Right hindlimb (tissue), 1 donor: Measurements from ENCODE around the gene CDCA5.
A peak's percentile ranks its signal among the peaks of the same experiment; 100 is the strongest.

Source experiments
- DNase-seq: peaks from one replicate; pipeline ENCODE4 v3.0.0-alpha.2; 2018

CDCA5 gene

GRCh38 chr11:65083834-65084597 is at the start of gene CDCA5, which contains the start of gene ZFPL1:
Gene CDCA5, minus strand, starts transcription at chr11:65084040. Its CDS starts 62 bp downstream, at chr11:65083978.
Gene ZFPL1, plus strand, starts transcription at chr11:65084222. Its CDS starts 477 bp downstream, at chr11:65084699.
- DNase-seq = peak; percentile 97

- no peak for DNase-seq
Observed at GRCh38 chr11:65132988-65133700, 49.3 kb upstream of the CDCA5 start.

- no peak for DNase-seq
Observed at GRCh38 chr11:65132238-65132987, 48.6 kb upstream of the CDCA5 start.

- DNase-seq = no peak
Observed at GRCh38 chr11:65131895-65132237, 48.0 kb upstream of the CDCA5 start.

GRCh38 chr11:65131417-65131776 is 47.6 kb upstream of the CDCA5 start:
- no peak for DNase-seq

GRCh38 chr11:65130631-65131416 is 47.0 kb upstream of the CDCA5 start:
- DNase-seq = no peak

GRCh38 chr11:65129649-65130441 is 46.0 kb upstream of the CDCA5 start:
- no peak for DNase-seq

- DNase-seq = no peak
Observed at GRCh38 chr11:65128182-65129145, 44.6 kb upstream of the CDCA5 start.

- DNase-seq = no peak
Observed at GRCh38 chr11:65127473-65128181, 43.8 kb upstream of the CDCA5 start.

- DNase-seq = no peak
Observed at GRCh38 chr11:65126624-65127274, 42.9 kb upstream of the CDCA5 start.

- DNase-seq = no peak
Observed at GRCh38 chr11:65125197-65126056, 41.6 kb upstream of the CDCA5 start.

- no peak for DNase-seq
Observed at GRCh38 chr11:65124480-65125196, 40.8 kb upstream of the CDCA5 start.

GRCh38 chr11:65121865-65122696 is 38.2 kb upstream of the CDCA5 start, which contains the start of the genes FAU and MRPL49:
Gene FAU, minus strand, starts transcription at chr11:65122134. Its CDS starts 321 bp downstream, at chr11:65121813.
Gene MRPL49, plus strand, starts transcription at chr11:65122321. Its CDS starts 26 bp downstream, at chr11:65122347.
- DNase-seq = peak; percentile 98

- no peak for DNase-seq
Observed at GRCh38 chr11:65121447-65121864, 37.6 kb upstream of the CDCA5 start.

GRCh38 chr11:65120831-65121230 is 37.0 kb upstream of the CDCA5 start:
- no peak for DNase-seq

GRCh38 chr11:65119670-65119995 is 35.8 kb upstream of the CDCA5 start:
- DNase-seq = no peak
